OCI-LY1 (cell line): ENCODE measurements around the gene NRCAM.

Experiments
- H2AFZ ChIP-seq: fragments of 200-600 bp; sonication (generic), shearing (Covaris generic); 2 replicates; pipeline ENCODE4 v1.6.0; 2014; ENCODE audit warnings: antibody characterized with exemption, mild to moderate bottlenecking, low read length
- H3F3A ChIP-seq: fragments of 200-600 bp; sonication (generic), shearing (Covaris generic); 2 replicates; pipeline ENCODE4 v1.6.0; 2014; ENCODE audit warnings: mild to moderate bottlenecking, antibody characterized with exemption, low read length, moderate library complexity; ENCODE audit not compliant: insufficient read depth
- H3K27ac ChIP-seq: fragments of 200-600 bp; sonication (generic); 2 replicates; pipeline ENCODE4 v1.5.1; 2014; ENCODE audit warnings: low read length, mixed run types, mild to moderate bottlenecking, low read depth; ENCODE audit not compliant: poor library complexity, severe bottlenecking
- H3K27me3 ChIP-seq: fragments of 200-600 bp; sonication (generic); 2 replicates; pipeline ENCODE4 v1.6.0; 2014; ENCODE audit warnings: antibody characterized with exemption, mild to moderate bottlenecking, low read length, moderate library complexity; ENCODE audit not compliant: insufficient read depth
- H3K36me3 ChIP-seq: fragments of 200-600 bp; sonication (generic); 2 replicates; pipeline ENCODE4 v1.6.1; 2014; ENCODE audit warnings: mild to moderate bottlenecking, antibody characterized with exemption, low read length, moderate library complexity, mixed read lengths; ENCODE audit not compliant: insufficient read depth
- H3K4me1 ChIP-seq: fragments of 200-600 bp; sonication (generic); 2 replicates; pipeline ENCODE4 v1.5.1; 2014; ENCODE audit warnings: mild to moderate bottlenecking, low read length, moderate library complexity; ENCODE audit not compliant: insufficient read depth, severe bottlenecking
- H3K4me2 ChIP-seq: fragments of 200-600 bp; sonication (generic), shearing (Covaris generic); 2 replicates; pipeline ENCODE4 v1.6.1; 2014; ENCODE audit warnings: low read length
- H3K4me3 ChIP-seq: fragments of 200-600 bp; sonication (generic); 2 replicates; pipeline ENCODE4 v1.5.1; 2014; ENCODE audit warnings: low read length, low read depth, mild to moderate bottlenecking, mixed read lengths; ENCODE audit not compliant: poor library complexity, severe bottlenecking
- H3K79me2 ChIP-seq: fragments of 200-600 bp; shearing (Covaris generic); 2 replicates; pipeline ENCODE4 v1.6.1; 2016; ENCODE audit warnings: mixed run types, low read length, mixed read lengths; ENCODE audit not compliant: insufficient read depth
- H3K9ac ChIP-seq: fragments of 200-600 bp; sonication (generic), shearing (Covaris generic); 2 replicates; pipeline ENCODE4 v1.6.1; 2014; ENCODE audit warnings: mild to moderate bottlenecking, low read length, mixed read lengths
- H3K9me2 ChIP-seq: fragments of 200-600 bp; sonication (generic), shearing (Covaris generic); 2 replicates; pipeline ENCODE4 v1.6.1; 2014; ENCODE audit warnings: low read depth, mild to moderate bottlenecking, low read length, mixed read lengths
- H3K9me3 ChIP-seq: fragments of 200-600 bp; shearing (Covaris generic); 2 replicates; pipeline ENCODE4 v1.6.1; 2014; ENCODE audit warnings: low read length, mixed read lengths
- H4K20me1 ChIP-seq: fragments of 200-600 bp; sonication (generic), shearing (Covaris generic); 2 replicates; pipeline ENCODE4 v1.6.0; 2016; ENCODE audit warnings: mild to moderate bottlenecking, low read length; ENCODE audit not compliant: insufficient read depth
- CTCF ChIP-seq: fragments of 200-600 bp; sonication (generic), shearing (Covaris generic); IDR thresholded peaks from 2 replicates; pipeline ENCODE4 v1.5.1; 2017; ENCODE audit warnings: mild to moderate bottlenecking, antibody characterized with exemption, low read length, moderate library complexity, mixed read lengths
- EZH2 ChIP-seq: fragments of 200-600 bp; sonication (generic), shearing (Covaris generic); IDR thresholded peaks from 2 replicates; pipeline ENCODE4 v1.8.0; 2017; ENCODE audit warnings: borderline replicate concordance, mixed run types, mild to moderate bottlenecking, antibody characterized with exemption, low read length, moderate library complexity, mixed read lengths

The NRCAM gene

GRCh38 chr7:108127461-108127860 is 328.8 kb downstream of the NRCAM start:
- Histone ChIP-seq H3K36me3 (no peaks in the 10 kb centered on the region), H3K9me2 (no peaks in the 10 kb centered on the region), H3K27me3 (no peaks in the 10 kb centered on the region; the same call in 1 of the 2 replicates), H3K9ac (no peak overlapping the region), H3K9me3 (no peaks in the 10 kb centered on the region), H3K4me3 (no peak overlapping the region), H3F3A (no peaks in the 10 kb centered on the region), H3K4me1 (no peaks in the 10 kb centered on the region), H3K4me2 (no peak overlapping the region), H3K27ac (no peak overlapping the region), H3K79me2 (no peaks in the 10 kb centered on the region), H4K20me1 (no peaks in the 10 kb centered on the region), H2AFZ (no peak overlapping the region)
- TF ChIP-seq EZH2 (no peak), CTCF (no peak)

- Histone ChIP-seq H3F3A (no peaks in the 10 kb centered on the region), H3K9ac (no peak overlapping the region), H3K4me1 (no peaks in the 10 kb centered on the region)
Observed at GRCh38 chr7:108124820-108125219, 331.4 kb downstream of the NRCAM start.

GRCh38 chr7:108122181-108122580 is 334.1 kb downstream of the NRCAM start:
- H2AFZ ChIP-seq = no peak overlapping the region
- no peaks in the 10 kb centered on the region for H3K9me2 ChIP-seq
- no peak overlapping the region for H3K27ac ChIP-seq
- H3K27me3 ChIP-seq = no peaks in the 10 kb centered on the region; the same call in 1 of the 2 replicates
- no peaks in the 10 kb centered on the region for H3K36me3 ChIP-seq
- no peaks in the 10 kb centered on the region for H3K9me3 ChIP-seq
- no peaks in the 10 kb centered on the region for H3K79me2 ChIP-seq
- H3K4me3 ChIP-seq = no peak overlapping the region
- H3K4me2 ChIP-seq = no peak overlapping the region
- no peak for TF ChIP-seq CTCF
- TF ChIP-seq EZH2 = no peak
- no peaks in the 10 kb centered on the region for H3K4me1 ChIP-seq
- no peaks in the 10 kb centered on the region for H3F3A ChIP-seq
- no peaks in the 10 kb centered on the region for H4K20me1 ChIP-seq
- no peak overlapping the region for H3K9ac ChIP-seq

More at GRCh38 chr7:108124820-108125219, 331.4 kb downstream of the NRCAM start:
- H2AFZ ChIP-seq = no peak overlapping the region
- H3K36me3 ChIP-seq = no peaks in the 10 kb centered on the region
- H3K9me2 ChIP-seq = no peaks in the 10 kb centered on the region
- H3K4me3 ChIP-seq = no peak overlapping the region
- TF ChIP-seq CTCF (no peak), EZH2 (no peak)
- no peaks in the 10 kb centered on the region for H4K20me1 ChIP-seq
- H3K79me2 ChIP-seq = no peaks in the 10 kb centered on the region
- no peak overlapping the region for H3K27ac ChIP-seq
- no peaks in the 10 kb centered on the region for H3K9me3 ChIP-seq
- no peaks in the 10 kb centered on the region; the same call in 1 of the 2 replicates for H3K27me3 ChIP-seq
- H3K4me2 ChIP-seq = no peak overlapping the region
